Endothelial cell of umbilical vein (primary cell): ENCODE results near the gene MYO5B. TPM values are rescaled to one million over a fixed set of nuclear protein-coding genes. Genes with fewer than 3 reads are reported as not detected.

Experiments
- BruUV-seq: library from RNA; stranded (reverse); fragments of 400-500 nt; replicated peaks from 2 replicates; lab custom pipeline; 2021; lab: Mats Ljungman, UMichigan
- CTCF ChIA-PET: fragments of 300-600, 350-600 bp; sonication (Branson Sonifier 250); formaldehyde crosslinking; loops from one replicate; lab custom pipeline; 2021; ENCODE audit warnings: antibody characterized with exemption, inconsistent platforms; lab: Charles Lee
- POLR2A ChIA-PET: fragments of 300-600, 350-600 bp; sonication (Branson Sonifier 250); formaldehyde crosslinking; loops from one replicate; lab custom pipeline; 2021; ENCODE audit warnings: antibody characterized with exemption, inconsistent platforms; lab: Charles Lee
- DNase-seq: peaks from one replicate; pipeline ENCODE4 v3.0.0-alpha.2; 2011; ENCODE audit warnings: low read depth, low spot score
- FAIRE-seq: peaks from 2 replicates; lab custom pipeline; 2011; peaks lifted over from hg19 to GRCh38; lab: Jason Lieb, UNC
- H2AFZ ChIP-seq: 2 replicates; pipeline ENCODE4 v1.6.0; 2012; ENCODE audit warnings: low read depth, low read length, control low read depth, inconsistent platforms
- H3K27ac ChIP-seq: 2 replicates; pipeline ENCODE4 v1.5.1; 2011; ENCODE audit warnings: low read depth, mild to moderate bottlenecking, control low read depth, low read length, moderate library complexity; ENCODE audit not compliant: insufficient read depth
- H3K27me3 ChIP-seq, 2 experiments: 2 replicates each; pipeline versions ENCODE4 v1.6.0 to v1.6.1; 2011; ENCODE audit warnings: low read length in 2 of 2, mixed read lengths in 1 of 2; ENCODE audit not compliant: control insufficient read depth in 2 of 2, insufficient read depth in 2 of 2
- H3K36me3 ChIP-seq, 2 experiments: 2 replicates in 1 of 2; 3 replicates in 1 of 2; pipeline ENCODE4 v1.5.1; 2011; ENCODE audit warnings: low read length in 2 of 2, mild to moderate bottlenecking in 1 of 2, moderate library complexity in 1 of 2; ENCODE audit not compliant: control insufficient read depth in 2 of 2, insufficient read depth in 2 of 2; ENCODE audit errors: extremely low read depth in 1 of 2
- H3K4me1 ChIP-seq: 3 replicates; pipeline ENCODE4 v1.5.1; 2011; ENCODE audit warnings: mild to moderate bottlenecking, low read length; ENCODE audit not compliant: control insufficient read depth, insufficient read depth; ENCODE audit errors: extremely low read depth
- H3K4me2 ChIP-seq: 2 replicates; pipeline ENCODE4 v1.6.1; 2011; ENCODE audit warnings: low read length, control low read depth, mixed read lengths; ENCODE audit not compliant: insufficient read depth
- H3K4me3 ChIP-seq, 3 experiments: fragments of 200-600 bp in 1 of 3; sonication (generic), shearing (Covaris generic) in 1 of 3; replicated peaks in 1 of 3; 2 replicates each; pipeline ENCODE4 v1.5.1; 2011 to 2016; ENCODE audit warnings: control low read depth in 3 of 3, low read length in 3 of 3, mild to moderate bottlenecking in 2 of 3, inconsistent platforms in 1 of 3, low read depth in 1 of 3, moderate library complexity in 1 of 3; ENCODE audit not compliant: insufficient read depth in 1 of 3
- H3K79me2 ChIP-seq: 2 replicates; pipeline ENCODE4 v1.6.0; 2012; ENCODE audit warnings: low read length, inconsistent platforms; ENCODE audit not compliant: control insufficient read depth, insufficient read depth
- H3K9ac ChIP-seq: replicated peaks from 2 replicates; pipeline ENCODE3; 2011; ENCODE audit warnings: low read length, control low read depth; ENCODE audit not compliant: insufficient read depth; ENCODE audit errors: extremely low read depth
- H3K9me1 ChIP-seq: replicated peaks from 3 replicates; pipeline ENCODE4 v1.6.0; 2011; ENCODE audit warnings: mild to moderate bottlenecking, low read length; ENCODE audit not compliant: control insufficient read depth, insufficient read depth; ENCODE audit errors: extremely low read depth
- H3K9me3 ChIP-seq: replicated peaks from 2 replicates; pipeline ENCODE4 v1.5.1; 2012; ENCODE audit warnings: low read length, inconsistent platforms; ENCODE audit not compliant: control insufficient read depth, insufficient read depth
- H4K20me1 ChIP-seq: replicated peaks from 2 replicates; pipeline ENCODE3; 2011; ENCODE audit warnings: mild to moderate bottlenecking, low read length; ENCODE audit not compliant: control insufficient read depth, insufficient read depth; ENCODE audit errors: extremely low read depth
- CTCF ChIP-seq, 2 donors: IDR thresholded peaks; 1 replicate in 1 of 2; 2 replicates in 1 of 2; pipeline ENCODE4 v1.5.1; 2011; ENCODE audit warnings: low read length in 2 of 2, mild to moderate bottlenecking in 2 of 2, moderate library complexity in 2 of 2, control low read depth in 1 of 2, inconsistent platforms in 1 of 2, low read depth in 1 of 2; ENCODE audit not compliant: insufficient read depth in 1 of 2; ENCODE audit errors: extremely low read depth in 1 of 2
- EZH2 ChIP-seq: IDR thresholded peaks from 2 replicates; pipeline ENCODE4 v1.6.1; 2012; ENCODE audit warnings: borderline replicate concordance, low read depth, mild to moderate bottlenecking, moderate library complexity, low read length, inconsistent platforms; ENCODE audit not compliant: severe bottlenecking
- FOS ChIP-seq: IDR thresholded peaks from 2 replicates; pipeline ENCODE4 v1.6.1; 2011; ENCODE audit warnings: mild to moderate bottlenecking, low read length, moderate library complexity, borderline replicate concordance; ENCODE audit not compliant: insufficient read depth
- GATA2 ChIP-seq: IDR thresholded peaks from 2 replicates; pipeline ENCODE4 v1.7.0; 2011; ENCODE audit warnings: low read depth, mild to moderate bottlenecking, moderate library complexity, mixed read lengths, low read length; ENCODE audit not compliant: insufficient read length, insufficient read depth
- JUN ChIP-seq: IDR thresholded peaks from 2 replicates; pipeline ENCODE4 v1.6.1; 2011; ENCODE audit warnings: borderline replicate concordance, low read depth; ENCODE audit not compliant: insufficient read length, insufficient read depth
- MYC ChIP-seq: IDR thresholded peaks from one replicate; pipeline ENCODE4 v1.6.1; 2011; ENCODE audit warnings: mild to moderate bottlenecking, low read depth, low read length
- POLR2A ChIP-seq: IDR thresholded peaks from 2 replicates; pipeline ENCODE4 v1.6.1; 2012; ENCODE audit warnings: low read depth, mild to moderate bottlenecking, control low read depth, low read length
- POLR2AphosphoS5 ChIP-seq: IDR thresholded peaks from 2 replicates; pipeline ENCODE4 v1.6.1; 2012; ENCODE audit warnings: low read depth, mild to moderate bottlenecking, control low read depth, low read length, moderate library complexity; ENCODE audit not compliant: insufficient read depth
- dilution Hi-C: fragments of 300-500 bp; cut with MboI; formaldehyde crosslinking; loops from one replicate; pipeline ENCODE4 v1.15.0; 2019; ENCODE audit warnings: low sequenced_read_pairs; ENCODE audit not compliant: extremely low pct_ligation_motif_present
- intact Hi-C: fragments of 100-400 bp; cut with micrococcal nuclease; formaldehyde crosslinking; loops from one replicate; pipeline ENCODE4 v1.10.0; 2022
- polyA plus RNA-seq, 4 experiments: library from polyadenylated mRNA; depleted of rRNA in 3 of 4; stranded (reverse) in 3 of 4; unstranded in 1 of 4; fragments of >200 nt; gene quantifications; 2 replicates each; pipeline versions ENCODE4 v1.2.1 to v1.2.3, GENCODE V29; 2011 to 2012; ENCODE audit warnings: missing spikeins in 1 of 4
- total RNA-seq: library from RNA; stranded (reverse); gene quantifications from 2 replicates; pipeline ENCODE4 v1.2.3, GENCODE V29; 2021
- TF ChIP-seq, protein P1 (sequence below): IDR thresholded peaks from 2 replicates; pipeline ENCODE4 v1.6.1; 2011; ENCODE audit not compliant: insufficient read depth, insufficient read length

Gene MYO5B
- total and polyA plus RNA-seq, 2 donors (not counting 3 experiments of a cell fraction or from before 2014, with no cell fraction given): 0.54 to 1.1 TPM

DNA sequence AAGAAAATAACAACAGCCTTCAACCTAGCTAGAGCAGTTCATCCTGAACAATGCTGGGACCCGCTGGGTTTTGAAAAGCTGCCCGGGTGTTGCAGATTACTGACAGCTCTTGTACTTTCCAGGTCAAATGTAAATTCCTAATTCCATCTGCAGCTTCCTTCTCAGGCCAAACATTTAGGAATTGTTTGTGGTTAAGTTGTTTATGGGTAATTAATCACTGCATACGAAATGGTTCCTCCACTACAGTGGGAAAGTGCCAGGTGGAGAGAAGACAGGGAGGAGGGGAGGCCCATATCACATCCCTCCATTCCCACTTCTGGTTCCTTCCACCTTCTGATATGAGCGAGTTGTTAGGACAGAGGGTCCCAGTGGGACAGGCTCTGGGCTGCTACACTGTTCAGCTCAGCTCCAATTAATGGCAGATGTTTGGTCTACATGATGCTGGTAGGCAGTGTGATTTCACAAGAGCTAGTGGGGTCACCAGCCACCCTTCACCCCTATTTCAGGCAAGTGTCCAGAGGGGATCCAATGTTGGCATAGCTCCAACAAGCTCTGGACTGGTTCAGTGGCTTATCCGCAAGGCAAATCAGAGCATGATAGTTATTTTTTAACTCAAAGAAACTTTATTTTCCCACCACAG, 268.7 kb downstream of the MYO5B start:
- Histone ChIP-seq H3K27ac (no peak overlapping the region), H4K20me1 (no peaks in the 10 kb centered on the region), H2AFZ (no peak overlapping the region), H3K4me2 (no peak overlapping the region), H3K27me3 (peaks cover 8 to 14% of the 10 kb centered on the region in 2 experiments), H3K9ac (no peak overlapping the region), H3K4me1 (no peaks in the 10 kb centered on the region), H3K79me2 (no peaks in the 10 kb centered on the region), H3K9me3 (no peaks in the 10 kb centered on the region), H3K9me1 (no peaks in the 10 kb centered on the region), H3K36me3 (no peaks in the 10 kb centered on the region), H3K4me3 (no peak overlapping the region)
- no peak for TF ChIP-seq EZH2
- TF ChIP-seq POLR2AphosphoS5: no peak
- TF ChIP-seq FOS: no peak
- TF ChIP-seq JUN: no peak
- TF ChIP-seq, protein P1, sequence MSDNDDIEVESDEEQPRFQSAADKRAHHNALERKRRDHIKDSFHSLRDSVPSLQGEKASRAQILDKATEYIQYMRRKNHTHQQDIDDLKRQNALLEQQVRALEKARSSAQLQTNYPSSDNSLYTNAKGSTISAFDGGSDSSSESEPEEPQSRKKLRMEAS: no peak
- no peak for TF ChIP-seq POLR2A
- TF ChIP-seq GATA2: no peak
- TF ChIP-seq CTCF (IDR thresholded peaks at IDR 0.05; ENCODE audit: extremely low read depth in 1 of 2, insufficient read depth in 1 of 2, low read depth in 1 of 2, low read length in 2 of 2): no peak
- TF ChIP-seq MYC: no peak
- no peak for DNase-seq
- BruUV-seq: no TSS peak
- dilution Hi-C loops: no loop called here
- ChIA-PET CTCF (no interaction called here), POLR2A (no interaction called here)
- no peak for FAIRE-seq
- intact Hi-C loops: no loop called here
